Loucy (cell line): ENCODE results near the gene KRTDAP.

Experiments
- H2AFZ ChIP-seq: fragments of 200-600 bp; sonication (generic); 2 replicates; pipeline ENCODE4 v1.6.0; 2016; ENCODE audit warnings: antibody characterized with exemption, mild to moderate bottlenecking, low read length, moderate library complexity
- H3F3A ChIP-seq: fragments of 200-600 bp; 2 replicates; pipeline ENCODE4 v1.6.0; 2016; ENCODE audit warnings: antibody characterized with exemption, low read depth, mild to moderate bottlenecking
- H3K27me3 ChIP-seq: fragments of 200-600 bp; sonication (generic); 2 replicates; pipeline ENCODE4 v1.6.1; 2014; ENCODE audit warnings: low read length, mild to moderate bottlenecking; ENCODE audit not compliant: insufficient read depth, poor library complexity, severe bottlenecking
- H3K36me3 ChIP-seq: fragments of 200-600 bp; sonication (generic); 2 replicates; pipeline ENCODE4 v1.6.1; 2016; ENCODE audit warnings: low read length; ENCODE audit not compliant: insufficient read depth
- H3K4me1 ChIP-seq: fragments of 200-600 bp; sonication (generic); 2 replicates; pipeline ENCODE4 v1.5.1; 2014; ENCODE audit warnings: low read length, mild to moderate bottlenecking; ENCODE audit not compliant: insufficient read depth, poor library complexity, severe bottlenecking
- H3K4me2 ChIP-seq: fragments of 200-600 bp; sonication (generic); 2 replicates; pipeline ENCODE4 v1.6.0; 2014; ENCODE audit warnings: antibody characterized with exemption, low read length, low read depth, mild to moderate bottlenecking; ENCODE audit not compliant: poor library complexity, severe bottlenecking
- H3K4me3 ChIP-seq: fragments of 200-600 bp; sonication (generic); 2 replicates; pipeline ENCODE4 v1.5.1; 2014; ENCODE audit warnings: low read length, mild to moderate bottlenecking, mixed read lengths; ENCODE audit not compliant: poor library complexity, severe bottlenecking
- H3K79me2 ChIP-seq: fragments of 200-600 bp; sonication (generic); 2 replicates; pipeline ENCODE4 v1.6.1; 2014; ENCODE audit warnings: low read length; ENCODE audit not compliant: insufficient read depth
- H3K9ac ChIP-seq: fragments of 200-600 bp; sonication (generic); 2 replicates; pipeline ENCODE4 v1.6.0; 2014; ENCODE audit warnings: mild to moderate bottlenecking, low read depth, low read length, moderate library complexity; ENCODE audit not compliant: poor library complexity, severe bottlenecking
- H3K9me2 ChIP-seq: fragments of 200-600 bp; sonication (generic); replicated peaks from 2 replicates; pipeline ENCODE4 v1.6.1; 2016; ENCODE audit warnings: low read depth, low read length, mixed read lengths
- H3K9me3 ChIP-seq: fragments of 200-600 bp; sonication (generic); 2 replicates; pipeline ENCODE4 v1.6.1; 2014; ENCODE audit warnings: mild to moderate bottlenecking, antibody characterized with exemption, low read length, low read depth; ENCODE audit not compliant: insufficient read depth
- H4K20me1 ChIP-seq: fragments of 200-600 bp; sonication (generic); 2 replicates; pipeline ENCODE4 v1.6.0; 2014; ENCODE audit warnings: antibody characterized with exemption, low read length, mild to moderate bottlenecking; ENCODE audit not compliant: insufficient read depth, poor library complexity, severe bottlenecking
- EZH2phosphoT487 ChIP-seq: fragments of 200-600 bp; IDR thresholded peaks from 2 replicates; pipeline ENCODE4 v1.6.1; 2018; ENCODE audit warnings: antibody characterized with exemption, mild to moderate bottlenecking, moderate library complexity, borderline replicate concordance
- TF ChIP-seq, protein P1 (sequence below): fragments of 200-600 bp; sonication (generic); conservative IDR thresholded peaks from 2 replicates; pipeline ENCODE4 v1.5.1; 2014; ENCODE audit warnings: mild to moderate bottlenecking, antibody characterized with exemption, low read length

KRTDAP gene

DNA sequence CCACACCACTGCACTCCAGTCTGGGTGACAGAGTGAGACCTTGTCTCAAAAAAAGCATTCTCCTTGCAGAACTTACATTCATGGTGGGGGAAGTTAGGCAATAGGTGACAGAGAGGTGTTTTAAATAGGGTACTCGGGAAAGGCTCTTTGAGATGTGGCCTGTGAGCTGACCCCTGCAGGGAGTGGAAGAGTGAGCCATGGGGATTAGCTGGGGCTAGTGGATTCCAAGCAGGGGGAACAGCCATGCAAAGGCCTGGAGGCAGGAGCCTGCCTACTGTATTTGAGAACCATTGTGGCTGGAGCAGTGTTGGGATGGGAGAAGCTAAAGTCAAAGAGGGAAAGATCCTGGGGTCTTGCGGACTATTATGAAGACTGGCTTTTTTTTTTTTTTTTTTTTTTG, 27.1 kb upstream of the KRTDAP start:
- no peaks in the 10 kb centered on the region for H3K4me1 ChIP-seq
- H2AFZ ChIP-seq = no peak overlapping the region
- no peaks in the 10 kb centered on the region for H3F3A ChIP-seq
- H3K27me3 ChIP-seq = no peaks in the 10 kb centered on the region
- H3K4me2 ChIP-seq = no peak overlapping the region
- no peaks in the 10 kb centered on the region for H3K9me3 ChIP-seq
- no peaks in the 10 kb centered on the region for H3K79me2 ChIP-seq
- no peaks in the 10 kb centered on the region for H4K20me1 ChIP-seq
- H3K4me3 ChIP-seq = no peak overlapping the region
- no peaks in the 10 kb centered on the region for H3K36me3 ChIP-seq
- no peaks in the 10 kb centered on the region for H3K9me2 ChIP-seq
- no peak overlapping the region for H3K9ac ChIP-seq
- TF ChIP-seq, protein P1, sequence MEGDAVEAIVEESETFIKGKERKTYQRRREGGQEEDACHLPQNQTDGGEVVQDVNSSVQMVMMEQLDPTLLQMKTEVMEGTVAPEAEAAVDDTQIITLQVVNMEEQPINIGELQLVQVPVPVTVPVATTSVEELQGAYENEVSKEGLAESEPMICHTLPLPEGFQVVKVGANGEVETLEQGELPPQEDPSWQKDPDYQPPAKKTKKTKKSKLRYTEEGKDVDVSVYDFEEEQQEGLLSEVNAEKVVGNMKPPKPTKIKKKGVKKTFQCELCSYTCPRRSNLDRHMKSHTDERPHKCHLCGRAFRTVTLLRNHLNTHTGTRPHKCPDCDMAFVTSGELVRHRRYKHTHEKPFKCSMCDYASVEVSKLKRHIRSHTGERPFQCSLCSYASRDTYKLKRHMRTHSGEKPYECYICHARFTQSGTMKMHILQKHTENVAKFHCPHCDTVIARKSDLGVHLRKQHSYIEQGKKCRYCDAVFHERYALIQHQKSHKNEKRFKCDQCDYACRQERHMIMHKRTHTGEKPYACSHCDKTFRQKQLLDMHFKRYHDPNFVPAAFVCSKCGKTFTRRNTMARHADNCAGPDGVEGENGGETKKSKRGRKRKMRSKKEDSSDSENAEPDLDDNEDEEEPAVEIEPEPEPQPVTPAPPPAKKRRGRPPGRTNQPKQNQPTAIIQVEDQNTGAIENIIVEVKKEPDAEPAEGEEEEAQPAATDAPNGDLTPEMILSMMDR = no peak
- no peak for TF ChIP-seq EZH2phosphoT487

DNA sequence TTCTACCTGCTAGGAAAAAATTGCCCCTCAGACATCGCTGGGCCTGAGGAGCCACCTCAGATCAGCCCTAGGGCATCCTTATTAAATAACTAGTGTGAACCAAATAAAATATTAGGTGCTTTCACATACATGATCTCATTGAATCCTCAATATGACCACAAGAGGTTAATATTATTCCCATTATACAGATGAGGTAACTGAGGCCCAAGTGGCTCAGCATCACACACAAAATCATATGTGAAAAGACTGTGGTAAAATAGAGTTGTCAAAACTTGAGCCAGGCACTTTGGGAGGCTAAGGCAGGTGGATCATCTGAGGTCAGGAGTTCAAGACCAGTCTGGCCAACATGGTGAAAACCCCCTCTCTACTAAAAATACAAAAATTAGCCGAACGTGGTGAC, 26.0 kb upstream of the KRTDAP start:
- no peak overlapping the region for H3K4me2 ChIP-seq
- no peaks in the 10 kb centered on the region for H3K27me3 ChIP-seq
- no peaks in the 10 kb centered on the region for H3K4me1 ChIP-seq
- H2AFZ ChIP-seq = no peak overlapping the region
- H3F3A ChIP-seq = no peaks in the 10 kb centered on the region
- H3K36me3 ChIP-seq = no peaks in the 10 kb centered on the region
- TF ChIP-seq EZH2phosphoT487 = no peak
- TF ChIP-seq, protein P1 = no peak
- no peaks in the 10 kb centered on the region for H3K79me2 ChIP-seq
- H4K20me1 ChIP-seq = no peaks in the 10 kb centered on the region
- H3K9ac ChIP-seq = no peak overlapping the region
- no peak overlapping the region for H3K4me3 ChIP-seq
- no peaks in the 10 kb centered on the region for H3K9me2 ChIP-seq
- no peaks in the 10 kb centered on the region for H3K9me3 ChIP-seq

DNA sequence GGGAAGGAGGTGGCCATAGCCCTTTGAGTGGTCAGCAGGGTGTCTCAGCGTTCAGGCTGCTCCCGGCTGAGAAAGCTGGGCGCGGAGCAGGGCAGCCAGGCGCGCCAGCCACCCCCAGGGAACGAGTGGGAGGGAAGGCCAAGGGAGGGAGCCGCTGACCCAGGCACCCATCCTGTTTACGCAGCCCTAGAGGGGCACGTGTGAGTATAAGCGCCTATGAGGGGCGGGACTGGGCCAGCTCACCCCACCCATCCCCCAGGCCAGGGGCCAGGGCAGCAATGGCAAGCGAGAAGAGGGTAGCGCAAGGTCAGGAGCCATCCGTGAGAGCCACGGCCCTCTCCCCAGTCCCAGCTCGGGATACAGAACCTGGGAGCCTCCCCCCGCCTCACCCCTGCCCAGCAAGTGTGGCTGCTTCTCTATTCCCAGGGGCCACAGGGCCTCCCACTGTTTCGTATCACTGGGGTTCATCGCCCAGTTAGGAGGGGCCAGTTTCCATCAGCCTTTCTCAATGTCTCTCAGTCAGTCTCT, 24.1 kb upstream of the KRTDAP start:
- Histone ChIP-seq H3K4me2 (no peak overlapping the region), H3K79me2 (no peaks in the 10 kb centered on the region), H4K20me1 (no peaks in the 10 kb centered on the region), H3K4me1 (peaks cover 10% of the 10 kb centered on the region), H3K9me3 (no peaks in the 10 kb centered on the region), H2AFZ (no peak overlapping the region), H3F3A (no peaks in the 10 kb centered on the region), H3K27me3 (no peaks in the 10 kb centered on the region), H3K36me3 (no peaks in the 10 kb centered on the region), H3K9me2 (no peaks in the 10 kb centered on the region), H3K4me3 (no peak overlapping the region), H3K9ac (no peak overlapping the region)
- TF ChIP-seq, protein P1 = no peak
- no peak for TF ChIP-seq EZH2phosphoT487
